Measurements from ENCODE around the gene CERS1.

DNA sequence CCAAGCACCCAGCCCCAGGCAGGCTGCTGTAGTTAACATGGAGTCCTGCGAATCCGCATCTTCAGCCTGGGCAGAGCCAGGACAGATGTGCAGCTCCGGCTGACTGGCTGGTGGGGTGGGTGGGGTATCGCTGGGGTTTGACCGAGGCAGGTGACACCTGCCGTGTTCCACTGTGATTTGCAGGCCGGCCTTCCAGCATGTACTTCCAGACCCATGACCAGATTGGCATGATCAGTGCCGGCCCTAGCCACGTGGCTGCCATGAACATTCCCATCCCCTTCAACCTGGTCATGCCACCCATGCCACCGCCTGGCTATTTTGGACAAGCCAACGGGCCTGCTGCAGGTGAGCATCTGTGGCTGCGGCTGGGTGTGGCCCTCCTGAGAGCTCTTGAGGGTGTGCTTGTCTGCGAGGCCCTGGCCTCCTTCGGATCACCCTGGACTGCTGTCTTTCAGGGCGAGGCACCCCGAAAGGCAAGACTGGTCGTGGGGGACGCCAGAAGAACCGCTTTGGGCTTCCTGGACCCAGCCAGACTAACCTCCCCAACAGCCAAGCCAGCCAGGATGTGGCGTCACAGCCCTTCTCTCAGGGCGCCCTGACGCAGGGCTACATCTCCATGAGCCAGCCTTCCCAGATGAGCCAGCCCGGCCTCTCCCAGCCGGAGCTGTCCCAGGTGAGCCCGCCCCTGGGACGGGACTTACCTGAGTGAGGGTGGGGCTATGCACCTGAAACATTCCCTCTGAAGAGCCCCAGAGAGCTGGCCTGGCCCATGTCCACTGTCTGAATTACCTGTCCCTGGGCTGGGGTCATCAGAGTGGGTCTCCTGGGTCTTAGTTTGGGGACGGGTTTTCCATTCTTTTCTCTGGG, 30.6 kb downstream of the CERS1 start:
- TF ChIP-seq, protein P1, sequence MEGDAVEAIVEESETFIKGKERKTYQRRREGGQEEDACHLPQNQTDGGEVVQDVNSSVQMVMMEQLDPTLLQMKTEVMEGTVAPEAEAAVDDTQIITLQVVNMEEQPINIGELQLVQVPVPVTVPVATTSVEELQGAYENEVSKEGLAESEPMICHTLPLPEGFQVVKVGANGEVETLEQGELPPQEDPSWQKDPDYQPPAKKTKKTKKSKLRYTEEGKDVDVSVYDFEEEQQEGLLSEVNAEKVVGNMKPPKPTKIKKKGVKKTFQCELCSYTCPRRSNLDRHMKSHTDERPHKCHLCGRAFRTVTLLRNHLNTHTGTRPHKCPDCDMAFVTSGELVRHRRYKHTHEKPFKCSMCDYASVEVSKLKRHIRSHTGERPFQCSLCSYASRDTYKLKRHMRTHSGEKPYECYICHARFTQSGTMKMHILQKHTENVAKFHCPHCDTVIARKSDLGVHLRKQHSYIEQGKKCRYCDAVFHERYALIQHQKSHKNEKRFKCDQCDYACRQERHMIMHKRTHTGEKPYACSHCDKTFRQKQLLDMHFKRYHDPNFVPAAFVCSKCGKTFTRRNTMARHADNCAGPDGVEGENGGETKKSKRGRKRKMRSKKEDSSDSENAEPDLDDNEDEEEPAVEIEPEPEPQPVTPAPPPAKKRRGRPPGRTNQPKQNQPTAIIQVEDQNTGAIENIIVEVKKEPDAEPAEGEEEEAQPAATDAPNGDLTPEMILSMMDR (IDR thresholded peaks at IDR 0.05) = no peak
- TF ChIP-seq POLR2A (IDR thresholded peaks at IDR 0.05) = no peak
